ENCODE data around the gene MICU1.

Gene MICU1

GRCh38 chr10:72322280-72323058 lies 303.4 kb downstream of the MICU1 start:
- DNase-seq, result peak; percentile 56

GRCh38 chr10:72322030-72322279 lies 303.9 kb downstream of the MICU1 start:
- no peak for DNase-seq

DNA sequence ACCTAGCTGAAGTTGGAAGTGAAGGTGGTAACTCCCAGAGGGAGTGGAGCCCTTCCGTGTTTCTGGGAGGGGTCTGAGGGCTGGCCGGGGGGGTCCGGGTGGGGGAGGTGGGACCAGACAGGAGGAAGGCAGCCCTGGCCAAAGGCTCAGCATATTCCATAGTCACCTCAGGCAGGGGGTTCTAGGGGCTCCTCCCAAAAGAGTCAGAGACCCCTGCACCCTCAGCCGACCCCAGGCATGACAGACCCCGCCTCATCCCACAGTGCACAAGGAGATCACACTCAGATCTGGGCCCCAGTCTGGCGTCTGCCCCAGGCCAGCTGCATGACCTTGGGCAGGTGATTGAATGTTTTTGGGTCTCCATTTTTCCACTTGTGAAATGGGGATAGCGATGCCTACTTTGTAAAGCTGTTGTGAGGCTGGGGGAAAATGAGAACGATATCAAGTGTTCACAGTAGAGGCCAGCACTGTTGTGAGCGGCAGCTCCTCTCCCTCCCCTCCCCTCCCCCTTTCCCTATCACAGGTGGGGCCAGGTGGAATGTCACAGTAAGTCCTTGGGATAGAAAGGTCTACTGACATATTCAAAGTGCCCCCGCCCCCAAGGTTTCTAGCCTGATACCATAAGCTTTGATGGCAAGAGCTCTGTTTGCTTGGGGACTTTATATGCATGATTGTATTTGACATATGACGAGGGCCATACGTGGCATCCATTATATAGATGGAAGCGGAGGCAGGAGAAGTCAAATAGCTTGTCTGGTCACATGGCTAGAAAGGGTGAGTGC lies 304.4 kb downstream of the MICU1 start:
- no peak for DNase-seq

DNA sequence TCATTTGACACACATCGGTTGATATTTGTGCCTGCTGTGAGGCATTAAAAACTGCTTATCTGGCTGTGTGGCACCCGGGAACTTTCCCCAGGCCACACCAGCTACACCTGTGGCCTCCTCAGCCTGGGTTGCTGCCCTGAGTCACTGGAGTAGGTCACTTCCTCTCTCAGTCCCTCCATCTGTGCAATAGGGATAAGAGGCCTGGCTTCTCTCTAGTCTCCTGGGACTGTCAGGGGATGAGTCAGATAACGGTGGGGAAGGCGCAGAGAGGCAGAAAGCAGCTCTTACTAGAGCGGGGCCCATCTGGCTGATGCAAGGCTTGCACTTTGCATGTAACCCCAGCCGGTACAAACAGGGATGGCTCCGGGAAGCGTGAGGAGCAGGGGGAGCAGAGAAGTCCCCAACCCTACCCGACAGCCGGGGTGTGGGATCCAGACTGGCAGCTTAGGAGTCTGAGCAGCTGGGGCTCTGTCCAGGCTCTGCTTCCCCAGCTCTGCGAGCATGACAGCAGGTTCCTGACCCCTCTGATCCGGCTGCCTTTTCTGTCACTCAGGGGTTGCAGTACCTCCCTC lies 305.1 kb downstream of the MICU1 start:
- peak; percentile 60 for DNase-seq

- DNase-seq, result peak; percentile 87
These were observed 306.2 kb downstream of the MICU1 start for GRCh38 chr10:72319416-72320254.

DNA sequence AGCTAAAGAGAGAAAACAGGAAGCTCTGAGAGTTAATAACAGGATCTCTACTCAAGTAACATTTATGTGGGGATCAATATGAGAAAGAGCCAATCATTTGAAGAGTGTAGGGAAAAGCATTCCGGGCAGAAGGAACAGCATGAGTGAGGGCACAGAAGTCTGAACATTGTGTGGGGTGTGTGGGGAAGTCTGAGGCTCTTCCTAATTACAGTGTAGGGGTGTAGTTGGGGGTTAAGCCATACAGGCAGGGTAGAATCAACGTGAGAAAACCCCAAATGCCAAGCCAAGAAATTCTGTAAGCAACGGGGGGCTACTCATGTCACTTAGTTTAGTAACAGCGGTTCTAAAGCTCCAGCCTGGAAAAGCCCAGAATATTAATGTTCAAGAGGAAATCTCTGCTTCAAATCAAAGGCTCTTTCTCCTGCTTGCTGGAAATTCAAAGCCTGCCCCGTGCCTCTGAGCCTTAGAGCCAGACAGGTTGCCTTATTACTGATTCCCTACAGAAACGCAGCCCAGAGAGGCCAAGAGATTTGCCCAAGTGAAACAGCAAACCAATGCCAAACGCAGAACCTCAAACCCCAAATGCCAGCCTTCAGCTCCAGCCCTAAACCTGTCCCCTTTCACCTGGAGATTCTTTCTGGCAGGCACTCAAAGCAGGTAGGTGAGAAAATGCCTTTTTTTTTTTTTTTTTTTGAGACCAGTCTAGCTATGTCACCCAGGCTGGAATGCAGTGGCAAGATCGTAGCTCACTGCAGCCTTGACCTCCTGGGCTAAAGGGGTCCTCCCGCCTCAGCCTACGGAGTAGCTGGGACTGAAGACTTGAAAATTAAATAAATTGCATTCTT lies 307.2 kb downstream of the MICU1 start:
- DNase-seq, result no peak
